Liver (tissue), 3 donors: ENCODE results near the gene TMEM126B.

ENCODE experiments used
- RAD21 ChIP-seq, 2 donors: IDR thresholded peaks; 2 replicates each; pipeline ENCODE4 v1.6.1; 2016; ENCODE audit warnings: antibody characterized with exemption in 2 of 2, mild to moderate bottlenecking in 2 of 2
- YY1 ChIP-seq: IDR thresholded peaks from 2 replicates; pipeline ENCODE4 v1.6.1; 2016; ENCODE audit warnings: antibody characterized with exemption, mild to moderate bottlenecking
- TF ChIP-seq, protein P1 (sequence below): fragments of 150-350 bp; IDR thresholded peaks from 2 replicates; pipeline ENCODE4 v1.5.1; 2017; ENCODE audit warnings: improper control_type of control experiment, low read depth, low read length; ENCODE audit not compliant: missing input control
- donor health status: healthy.
- donor health status: healthy.

DNA sequence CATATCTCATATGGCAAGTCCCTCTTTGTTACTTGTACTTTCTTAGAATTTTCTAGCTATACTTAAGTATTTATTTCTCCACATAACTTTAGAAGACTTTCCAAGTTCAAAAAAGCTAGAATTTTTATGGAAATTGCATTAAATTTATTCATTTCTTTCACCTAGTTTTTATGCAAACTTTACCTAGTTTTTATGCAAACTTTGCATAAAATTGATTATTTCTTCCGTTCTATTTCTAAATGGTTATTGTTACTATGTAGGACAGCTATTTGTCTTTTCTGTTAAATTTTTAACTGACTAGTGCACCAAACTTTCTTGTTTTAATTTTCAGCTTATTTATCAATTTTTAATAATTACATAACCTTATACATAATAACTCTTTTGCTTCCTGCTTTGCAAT, 39.8 kb downstream of the TMEM126B start:
- TF ChIP-seq YY1 (no peak), RAD21 (IDR thresholded peaks at IDR 0.05) (no peak)
- TF ChIP-seq, protein P1, sequence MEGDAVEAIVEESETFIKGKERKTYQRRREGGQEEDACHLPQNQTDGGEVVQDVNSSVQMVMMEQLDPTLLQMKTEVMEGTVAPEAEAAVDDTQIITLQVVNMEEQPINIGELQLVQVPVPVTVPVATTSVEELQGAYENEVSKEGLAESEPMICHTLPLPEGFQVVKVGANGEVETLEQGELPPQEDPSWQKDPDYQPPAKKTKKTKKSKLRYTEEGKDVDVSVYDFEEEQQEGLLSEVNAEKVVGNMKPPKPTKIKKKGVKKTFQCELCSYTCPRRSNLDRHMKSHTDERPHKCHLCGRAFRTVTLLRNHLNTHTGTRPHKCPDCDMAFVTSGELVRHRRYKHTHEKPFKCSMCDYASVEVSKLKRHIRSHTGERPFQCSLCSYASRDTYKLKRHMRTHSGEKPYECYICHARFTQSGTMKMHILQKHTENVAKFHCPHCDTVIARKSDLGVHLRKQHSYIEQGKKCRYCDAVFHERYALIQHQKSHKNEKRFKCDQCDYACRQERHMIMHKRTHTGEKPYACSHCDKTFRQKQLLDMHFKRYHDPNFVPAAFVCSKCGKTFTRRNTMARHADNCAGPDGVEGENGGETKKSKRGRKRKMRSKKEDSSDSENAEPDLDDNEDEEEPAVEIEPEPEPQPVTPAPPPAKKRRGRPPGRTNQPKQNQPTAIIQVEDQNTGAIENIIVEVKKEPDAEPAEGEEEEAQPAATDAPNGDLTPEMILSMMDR, result no peak
